Measurements from ENCODE around the gene TNK1. TPM values are rescaled to one million over a fixed set of nuclear protein-coding genes. Genes with fewer than 3 reads are reported as not detected.

Gene TNK1
- total RNA-seq, 1 experiment from 2014 or later = 0.90 TPM

DNA sequence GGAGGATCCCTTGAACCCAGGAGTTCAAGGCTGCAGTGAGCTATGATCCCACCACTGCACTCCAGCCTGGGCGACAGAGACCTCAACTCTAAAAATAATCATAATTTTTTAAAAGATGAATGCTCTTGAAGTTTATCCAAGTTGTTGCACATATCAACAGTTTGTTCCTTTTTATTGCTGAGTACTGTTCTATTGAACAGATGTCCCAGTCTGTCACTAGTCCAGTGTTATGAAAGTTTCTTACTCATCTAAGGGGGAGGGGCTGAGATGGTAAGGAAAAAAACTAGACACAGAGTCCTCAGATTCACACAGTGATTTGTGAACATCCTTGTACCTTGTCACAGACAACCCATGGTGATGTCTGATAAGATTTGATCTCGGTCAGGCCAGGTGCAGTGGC, 40.7 kb upstream of the TNK1 start:
- no peaks in the 10 kb centered on the region for H3K9me3 ChIP-seq (ENCODE audit: low read depth, low read length, poor library complexity, severe bottlenecking)
- no peak for TF ChIP-seq EZH2 (IDR thresholded peaks at IDR 0.05; ENCODE audit: borderline replicate concordance, low read depth, low read length, poor library complexity, severe bottlenecking)
- TF ChIP-seq, protein P1, sequence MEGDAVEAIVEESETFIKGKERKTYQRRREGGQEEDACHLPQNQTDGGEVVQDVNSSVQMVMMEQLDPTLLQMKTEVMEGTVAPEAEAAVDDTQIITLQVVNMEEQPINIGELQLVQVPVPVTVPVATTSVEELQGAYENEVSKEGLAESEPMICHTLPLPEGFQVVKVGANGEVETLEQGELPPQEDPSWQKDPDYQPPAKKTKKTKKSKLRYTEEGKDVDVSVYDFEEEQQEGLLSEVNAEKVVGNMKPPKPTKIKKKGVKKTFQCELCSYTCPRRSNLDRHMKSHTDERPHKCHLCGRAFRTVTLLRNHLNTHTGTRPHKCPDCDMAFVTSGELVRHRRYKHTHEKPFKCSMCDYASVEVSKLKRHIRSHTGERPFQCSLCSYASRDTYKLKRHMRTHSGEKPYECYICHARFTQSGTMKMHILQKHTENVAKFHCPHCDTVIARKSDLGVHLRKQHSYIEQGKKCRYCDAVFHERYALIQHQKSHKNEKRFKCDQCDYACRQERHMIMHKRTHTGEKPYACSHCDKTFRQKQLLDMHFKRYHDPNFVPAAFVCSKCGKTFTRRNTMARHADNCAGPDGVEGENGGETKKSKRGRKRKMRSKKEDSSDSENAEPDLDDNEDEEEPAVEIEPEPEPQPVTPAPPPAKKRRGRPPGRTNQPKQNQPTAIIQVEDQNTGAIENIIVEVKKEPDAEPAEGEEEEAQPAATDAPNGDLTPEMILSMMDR (conservative IDR thresholded peaks at IDR 0.05; ENCODE audit: low read depth, low read length) = no peak
- intact Hi-C loops (cut with micrococcal nuclease; ENCODE audit: unreplicated experiment) = no loop called here
- POLR2A ChIA-PET (ENCODE audit: low non-redundant PET) = no interaction called here
- no peak for DNase-seq (ENCODE audit: low spot score)
- H3K27ac ChIP-seq (ENCODE audit: low read depth, low read length, poor library complexity, severe bottlenecking) = no peak overlapping the region
- no peaks in the 10 kb centered on the region for H3K27me3 ChIP-seq (replicated peaks; ENCODE audit: insufficient read depth, low read depth, low read length, poor library complexity)
- no peak overlapping the region for H3K4me3 ChIP-seq (ENCODE audit: low read depth, low read length, poor library complexity, severe bottlenecking)
- no TSS peak for BruUV-seq (replicated peaks)
- H3K4me1 ChIP-seq (ENCODE audit: insufficient read depth, low read length, poor library complexity, severe bottlenecking) = no peaks in the 10 kb centered on the region
- CTCF ChIA-PET = no interaction called here
- no peaks in the 10 kb centered on the region for H3K36me3 ChIP-seq (ENCODE audit: insufficient read depth, low read length, poor library complexity, severe bottlenecking)

DNA sequence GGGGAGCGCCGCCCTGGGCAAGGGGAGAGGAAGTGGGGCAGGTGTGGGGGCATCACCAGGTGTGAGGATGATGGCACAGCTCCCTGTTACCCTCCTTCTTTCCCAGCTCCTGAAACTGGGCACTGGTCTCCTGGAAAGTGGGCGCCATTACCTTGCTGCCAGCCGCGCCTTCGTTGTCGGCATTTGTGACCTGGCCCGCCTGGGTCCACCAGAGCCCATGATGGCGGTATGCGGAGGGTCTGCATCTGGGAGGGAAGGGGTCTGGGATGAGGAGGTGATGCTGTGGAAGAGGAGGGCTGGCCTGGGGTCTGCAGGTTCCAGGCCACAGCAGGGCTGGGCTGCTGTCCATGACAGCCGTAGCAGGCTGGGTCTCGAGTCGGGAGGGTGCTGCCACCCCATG, 39.0 kb upstream of the TNK1 start:
- Histone ChIP-seq H3K9me3 (ENCODE audit: low read depth, low read length, poor library complexity, severe bottlenecking) (no peaks in the 10 kb centered on the region), H3K36me3 (ENCODE audit: insufficient read depth, low read length, poor library complexity, severe bottlenecking) (no peaks in the 10 kb centered on the region), H3K4me1 (ENCODE audit: insufficient read depth, low read length, poor library complexity, severe bottlenecking) (no peaks in the 10 kb centered on the region), H3K4me3 (ENCODE audit: low read depth, low read length, poor library complexity, severe bottlenecking) (no peak overlapping the region), H3K27me3 (replicated peaks; ENCODE audit: insufficient read depth, low read depth, low read length, poor library complexity) (no peaks in the 10 kb centered on the region), H3K27ac (ENCODE audit: low read depth, low read length, poor library complexity, severe bottlenecking) (no peak overlapping the region)
- POLR2A ChIA-PET (ENCODE audit: low non-redundant PET) = no interaction called here
- no TSS peak for BruUV-seq (replicated peaks)
- no peak for DNase-seq (ENCODE audit: low spot score)
- intact Hi-C loops (cut with micrococcal nuclease; ENCODE audit: unreplicated experiment) = no loop called here
- CTCF ChIA-PET = no interaction called here
- TF ChIP-seq, protein P1 (conservative IDR thresholded peaks at IDR 0.05; ENCODE audit: low read depth, low read length) = no peak
- no peak for TF ChIP-seq EZH2 (IDR thresholded peaks at IDR 0.05; ENCODE audit: borderline replicate concordance, low read depth, low read length, poor library complexity, severe bottlenecking)

DNA sequence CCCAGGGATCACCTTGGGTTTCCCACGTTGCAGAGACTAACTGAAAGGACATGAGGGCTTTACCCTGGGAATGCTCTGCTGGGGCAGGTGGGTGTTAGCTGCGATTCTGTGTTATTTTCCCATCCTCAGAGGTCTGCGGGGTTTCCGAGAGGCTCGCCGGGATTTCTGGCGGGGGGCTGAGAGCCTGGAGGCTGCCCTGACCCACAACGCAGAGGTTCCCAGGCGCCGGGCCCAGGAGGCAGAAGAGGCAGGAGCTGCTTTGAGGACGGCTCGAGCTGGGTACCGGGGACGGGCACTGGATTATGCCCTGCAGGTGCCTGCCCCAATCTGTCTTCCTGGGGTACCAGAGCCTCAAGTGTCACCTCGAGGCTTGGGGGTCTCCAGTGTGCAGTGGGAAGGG, 37.6 kb upstream of the TNK1 start:
- Histone ChIP-seq H3K4me1 (ENCODE audit: insufficient read depth, low read length, poor library complexity, severe bottlenecking) (no peaks in the 10 kb centered on the region), H3K4me3 (ENCODE audit: low read depth, low read length, poor library complexity, severe bottlenecking) (no peak overlapping the region), H3K36me3 (ENCODE audit: insufficient read depth, low read length, poor library complexity, severe bottlenecking) (no peaks in the 10 kb centered on the region), H3K9me3 (ENCODE audit: low read depth, low read length, poor library complexity, severe bottlenecking) (no peaks in the 10 kb centered on the region), H3K27me3 (replicated peaks; ENCODE audit: insufficient read depth, low read depth, low read length, poor library complexity) (no peaks in the 10 kb centered on the region), H3K27ac (ENCODE audit: low read depth, low read length, poor library complexity, severe bottlenecking) (no peak overlapping the region)
- BruUV-seq (replicated peaks) = no TSS peak
- CTCF ChIA-PET = no interaction called here
- intact Hi-C loops (cut with micrococcal nuclease; ENCODE audit: unreplicated experiment) = no loop called here
- TF ChIP-seq, protein P1 (conservative IDR thresholded peaks at IDR 0.05; ENCODE audit: low read depth, low read length) = no peak
- no peak for TF ChIP-seq EZH2 (IDR thresholded peaks at IDR 0.05; ENCODE audit: borderline replicate concordance, low read depth, low read length, poor library complexity, severe bottlenecking)
- DNase-seq (ENCODE audit: low spot score) = no peak
- POLR2A ChIA-PET (ENCODE audit: low non-redundant PET) = no interaction called here
